NB4 (cell line): ENCODE results near the gene GRIN2A.

Source experiments
- DNase-seq: peaks from one replicate; pipeline ENCODE4 v3.0.0; 2010; ENCODE audit warnings: low read depth
- H3K4me3 ChIP-seq: one replicate; pipeline ENCODE4 v1.5.1; 2011; ENCODE audit warnings: mild to moderate bottlenecking, low read depth, low read length, moderate library complexity
- MYC ChIP-seq: IDR thresholded peaks from 2 replicates; pipeline ENCODE4 v1.6.1; 2011; ENCODE audit warnings: low read depth, low read length
- POLR2A ChIP-seq: IDR thresholded peaks from 2 replicates; pipeline ENCODE4 v1.6.1; 2011; ENCODE audit warnings: mild to moderate bottlenecking; ENCODE audit not compliant: insufficient read length; ENCODE audit errors: extremely low read depth
- TF ChIP-seq, protein P1 (sequence below): IDR thresholded peaks from one replicate; pipeline ENCODE4 v1.5.1; 2012; ENCODE audit warnings: low read depth, low read length
- TF ChIP-seq, protein P2 (sequence below): IDR thresholded peaks from 2 replicates; pipeline ENCODE4 v1.6.1; 2011; ENCODE audit warnings: low read depth, low read length

Gene GRIN2A

DNA sequence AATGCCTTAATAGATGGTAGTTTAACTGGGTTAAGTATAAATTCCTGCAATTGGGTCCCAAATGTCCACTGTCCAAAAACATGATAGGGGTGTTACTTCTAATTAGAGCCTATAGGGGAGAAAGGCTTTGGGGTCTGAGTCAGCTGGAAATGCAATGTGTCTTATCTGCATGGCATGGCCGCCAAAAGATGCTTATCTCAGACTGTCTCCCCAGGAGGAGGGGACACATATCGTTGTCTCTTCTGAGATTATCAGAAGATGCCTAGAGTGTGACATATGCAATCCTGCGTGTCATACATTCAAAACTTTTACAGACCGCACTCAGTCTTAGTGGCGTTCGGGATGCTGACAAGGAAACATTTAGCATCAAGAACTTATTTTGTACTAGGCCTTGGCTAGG lies 442.9 kb downstream of the GRIN2A start:
- TF ChIP-seq, protein P1, sequence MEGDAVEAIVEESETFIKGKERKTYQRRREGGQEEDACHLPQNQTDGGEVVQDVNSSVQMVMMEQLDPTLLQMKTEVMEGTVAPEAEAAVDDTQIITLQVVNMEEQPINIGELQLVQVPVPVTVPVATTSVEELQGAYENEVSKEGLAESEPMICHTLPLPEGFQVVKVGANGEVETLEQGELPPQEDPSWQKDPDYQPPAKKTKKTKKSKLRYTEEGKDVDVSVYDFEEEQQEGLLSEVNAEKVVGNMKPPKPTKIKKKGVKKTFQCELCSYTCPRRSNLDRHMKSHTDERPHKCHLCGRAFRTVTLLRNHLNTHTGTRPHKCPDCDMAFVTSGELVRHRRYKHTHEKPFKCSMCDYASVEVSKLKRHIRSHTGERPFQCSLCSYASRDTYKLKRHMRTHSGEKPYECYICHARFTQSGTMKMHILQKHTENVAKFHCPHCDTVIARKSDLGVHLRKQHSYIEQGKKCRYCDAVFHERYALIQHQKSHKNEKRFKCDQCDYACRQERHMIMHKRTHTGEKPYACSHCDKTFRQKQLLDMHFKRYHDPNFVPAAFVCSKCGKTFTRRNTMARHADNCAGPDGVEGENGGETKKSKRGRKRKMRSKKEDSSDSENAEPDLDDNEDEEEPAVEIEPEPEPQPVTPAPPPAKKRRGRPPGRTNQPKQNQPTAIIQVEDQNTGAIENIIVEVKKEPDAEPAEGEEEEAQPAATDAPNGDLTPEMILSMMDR: no peak
- TF ChIP-seq, protein P2, sequence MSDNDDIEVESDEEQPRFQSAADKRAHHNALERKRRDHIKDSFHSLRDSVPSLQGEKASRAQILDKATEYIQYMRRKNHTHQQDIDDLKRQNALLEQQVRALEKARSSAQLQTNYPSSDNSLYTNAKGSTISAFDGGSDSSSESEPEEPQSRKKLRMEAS: no peak
- TF ChIP-seq POLR2A (no peak), MYC (no peak)
- DNase-seq: no peak
- H3K4me3 ChIP-seq: no peak overlapping the region

DNA sequence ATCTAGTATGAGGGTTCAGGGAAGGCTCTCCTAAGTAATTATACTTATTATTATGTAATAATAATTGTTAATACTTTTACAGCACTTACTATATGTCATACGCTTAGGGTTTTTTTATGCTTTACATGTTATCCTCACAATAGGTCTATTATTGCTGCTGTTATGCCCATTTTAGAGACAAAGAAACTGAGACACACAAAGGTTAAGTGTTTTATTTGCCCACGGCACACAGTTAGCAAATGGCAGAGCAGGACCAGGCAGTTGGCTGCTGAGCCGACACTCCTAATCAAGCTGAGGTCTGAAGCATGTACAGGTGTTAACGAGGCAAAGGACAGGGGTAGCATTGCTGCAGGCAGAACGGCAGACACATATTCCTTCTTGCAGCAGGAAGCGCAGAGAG lies 443.5 kb downstream of the GRIN2A start:
- no peak for TF ChIP-seq MYC
- no peak for TF ChIP-seq POLR2A
- TF ChIP-seq, protein P2: no peak
- TF ChIP-seq, protein P1: no peak
- no peak for DNase-seq
- no peak overlapping the region for H3K4me3 ChIP-seq

DNA sequence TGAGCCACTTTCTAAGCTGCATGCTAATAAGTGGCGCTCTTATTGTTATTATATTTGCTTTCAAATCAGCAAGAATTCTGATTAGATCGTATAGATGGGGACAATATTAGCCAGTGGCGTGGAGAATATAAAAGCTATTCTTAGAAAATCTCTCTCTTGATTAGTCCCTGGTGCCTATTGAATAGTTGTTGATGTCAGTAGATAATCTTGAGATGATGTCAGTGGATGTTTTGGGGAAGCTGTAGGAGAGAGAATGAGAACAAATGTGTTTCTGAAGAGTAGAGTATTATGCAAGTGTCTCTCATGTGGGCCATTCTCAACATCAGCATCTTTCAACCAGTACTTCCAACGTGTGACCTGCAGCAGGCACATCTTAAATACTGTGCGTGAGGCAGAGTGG lies 445.7 kb downstream of the GRIN2A start:
- no peak overlapping the region for H3K4me3 ChIP-seq
- TF ChIP-seq POLR2A (no peak), MYC (no peak)
- TF ChIP-seq, protein P1: no peak
- TF ChIP-seq, protein P2: no peak
- DNase-seq: no peak

DNA sequence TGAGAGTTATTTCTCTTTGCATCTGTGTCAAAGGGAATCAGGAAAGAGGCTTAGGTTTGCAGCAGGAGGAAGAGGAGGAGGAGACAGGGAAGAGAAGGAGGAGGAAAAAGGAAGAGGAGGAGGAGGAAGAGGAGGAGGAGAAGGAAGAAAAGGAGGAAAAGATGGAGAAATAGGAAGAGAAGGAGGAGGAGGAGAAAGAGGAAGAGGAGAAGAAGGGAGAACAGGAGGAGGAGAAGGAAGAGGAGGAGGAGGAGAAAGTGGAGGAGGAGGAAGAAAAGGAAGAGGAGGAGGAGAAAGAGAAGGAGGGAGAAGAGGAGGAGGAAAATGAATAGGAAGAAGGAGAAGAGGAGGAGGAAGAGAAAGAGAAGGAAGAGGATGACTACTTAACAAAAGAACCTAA lies 459.1 kb downstream of the GRIN2A start:
- H3K4me3 ChIP-seq: no peak overlapping the region
- no peak for DNase-seq
- TF ChIP-seq POLR2A (no peak), MYC (no peak)
- TF ChIP-seq, protein P2: no peak
- TF ChIP-seq, protein P1: no peak

DNA sequence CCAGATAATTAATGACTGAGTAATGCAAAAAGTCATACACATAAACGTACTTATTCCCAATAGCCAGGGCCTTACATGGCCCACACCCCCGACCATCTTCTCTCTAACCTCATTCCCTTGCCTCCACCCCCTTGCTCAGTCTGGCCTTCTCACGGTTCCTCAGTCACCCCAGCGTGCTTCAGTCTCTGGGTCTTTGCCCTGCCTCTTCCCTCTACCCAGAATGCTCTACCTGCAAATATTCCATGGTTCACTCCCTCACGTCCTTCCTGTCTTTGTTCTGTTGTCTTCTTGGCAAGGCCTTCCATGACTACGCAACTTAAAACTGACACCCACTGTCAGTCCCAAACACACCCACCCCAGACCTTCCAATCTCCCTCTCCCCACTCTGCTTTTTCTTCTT lies 468.3 kb downstream of the GRIN2A start:
- no peak overlapping the region for H3K4me3 ChIP-seq
- no peak for DNase-seq
- TF ChIP-seq, protein P1: no peak

DNA sequence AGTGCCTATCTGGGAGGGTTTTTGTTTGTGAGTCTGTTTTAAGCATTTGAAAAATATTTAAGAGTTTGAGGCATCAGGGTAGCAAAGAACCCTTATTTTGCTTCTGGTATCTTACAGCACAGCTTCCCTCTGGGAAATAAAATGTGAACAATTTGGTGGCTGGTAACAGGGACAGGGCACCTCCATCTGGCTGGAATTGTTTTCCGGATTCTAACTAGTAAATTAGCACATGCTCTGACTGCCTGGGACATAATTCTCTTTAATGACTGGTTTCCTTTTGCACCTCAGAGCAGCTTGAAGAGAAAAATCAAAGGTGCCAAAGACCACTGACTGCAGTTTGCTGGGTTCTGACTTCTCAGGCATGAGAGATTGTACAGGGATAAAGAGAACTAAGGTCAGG lies 469.1 kb downstream of the GRIN2A start:
- no peak for DNase-seq
- TF ChIP-seq, protein P1: no peak
- TF ChIP-seq, protein P2: no peak
- TF ChIP-seq MYC (no peak), POLR2A (no peak)
- no peak overlapping the region for H3K4me3 ChIP-seq
